Sigmoid colon (tissue), 7 donors: ENCODE measurements around the gene CISD1. TPM values are rescaled to one million over a fixed set of nuclear protein-coding genes. Genes with fewer than 3 reads are reported as not detected.

Experiments used
- DNase-seq: peaks from one replicate; pipeline ENCODE4 v3.0.0-alpha.2; 2019
- H3K27ac ChIP-seq, 4 donors: fragments of 200-600 bp; sonication (generic); one replicate each; pipeline ENCODE4 v1.5.1; 2016 to 2019; ENCODE audit warnings: mild to moderate bottlenecking in 1 of 4
- H3K27me3 ChIP-seq, 3 donors: fragments of 200-600 bp; sonication (generic); one replicate each; pipeline ENCODE4 v1.5.1; 2019; ENCODE audit warnings: mild to moderate bottlenecking in 1 of 3
- H3K36me3 ChIP-seq, 4 donors: fragments of 200-600 bp; sonication (generic); one replicate each; pipeline ENCODE4 v1.5.1; 2016 to 2019
- H3K4me1 ChIP-seq, 4 donors: fragments of 200-600 bp; sonication (generic); one replicate each; pipeline ENCODE4 v1.5.1; 2017 to 2019
- H3K4me3 ChIP-seq, 4 donors: fragments of 200-600 bp; sonication (generic); one replicate each; pipeline ENCODE4 v1.5.1; 2017 to 2019; ENCODE audit warnings: mild to moderate bottlenecking in 2 of 4, moderate library complexity in 1 of 4
- H3K9me3 ChIP-seq, 4 donors: fragments of 200-600 bp in 3 of 4; sonication (generic) in 3 of 4; one replicate each; pipeline versions ENCODE4 v1.5.1 to v1.6.1; 2013 to 2019
- EP300 ChIP-seq, 4 donors: sonication (generic); formaldehyde crosslinking; IDR thresholded peaks; one replicate each; pipeline ENCODE4 v1.6.1; 2017; ENCODE audit warnings: antibody characterized with exemption in 4 of 4
- POLR2A ChIP-seq, 2 donors: fragments of 450-650 bp; IDR thresholded peaks; one replicate each; pipeline ENCODE4 v1.6.1; 2016; ENCODE audit warnings: antibody characterized with exemption in 2 of 2, mild to moderate bottlenecking in 2 of 2, moderate library complexity in 2 of 2
- POLR2AphosphoS5 ChIP-seq, 4 donors: sonication (generic); formaldehyde crosslinking; IDR thresholded peaks; one replicate each; pipeline ENCODE4 v1.6.1; 2017; ENCODE audit warnings: antibody characterized with exemption in 4 of 4
- WGBS, 2 donors: extraction: QIAGEN DNeasy Blood & Tissue Kit; methylation state at CpG; one replicate each; pipeline ENCODE4 v1.1.7; 2013; 5-methylcytosine and 5-hydroxymethylcytosine counted together
- intact Hi-C: fragments of 100-400 bp; cut with DNase I; formaldehyde crosslinking; loops from one replicate; pipeline ENCODE4 v1.15.1; 2023
- polyA plus RNA-seq, 3 donors: library from polyadenylated mRNA; stranded (reverse); fragments of 200-250 nt; gene quantifications; one replicate each; pipeline ENCODE4 v1.2.3, GENCODE V29; 2013
- total RNA-seq, 4 donors: library from RNA; depleted of rRNA; stranded (reverse); fragments of >200 nt; gene quantifications; one replicate each; pipeline ENCODE4 v1.1.0, GENCODE V29; 2016
- TF ChIP-seq, protein P1 (sequence below), 4 experiments: fragments of 450-650 bp in 3 of 4; fragments of 200-600 bp in 1 of 4; IDR thresholded peaks; one replicate each; pipeline ENCODE4 v1.5.1; 2016 to 2019; ENCODE audit warnings: antibody characterized with exemption in 4 of 4, mild to moderate bottlenecking in 3 of 4, moderate library complexity in 2 of 4
- donor health status: healthy with polysubstance abuse.
- donor health status: Bipolar disorder and iron deficiency.
- donor health status: healthy.

The CISD1 gene
- total and polyA plus RNA-seq, 7 donors: 22.1 to 56.6 (median 31.2) TPM

DNA sequence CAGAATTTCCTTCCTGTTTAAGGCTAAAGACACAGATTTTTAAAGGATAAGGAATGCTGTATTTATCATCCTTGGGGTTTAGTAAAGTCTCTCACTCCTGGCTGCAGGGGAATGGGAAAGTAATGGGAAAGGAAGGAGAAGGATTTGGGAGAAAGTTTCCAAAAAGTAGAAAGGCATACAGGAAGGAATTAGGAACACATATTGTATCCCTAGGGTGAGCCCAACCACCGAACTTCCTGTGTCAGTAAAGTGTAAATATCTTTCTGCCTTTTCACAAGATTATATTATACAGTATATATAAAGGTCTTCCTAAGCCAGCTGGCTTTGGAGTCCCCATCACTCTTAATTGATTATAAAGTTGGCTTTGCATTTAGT, 53.9 kb downstream of the CISD1 start:
- 14 to 47% methylated on average over 1 of the region's 1 CpG for WGBS, 2 donors
- intact Hi-C loops: no loop called here

DNA sequence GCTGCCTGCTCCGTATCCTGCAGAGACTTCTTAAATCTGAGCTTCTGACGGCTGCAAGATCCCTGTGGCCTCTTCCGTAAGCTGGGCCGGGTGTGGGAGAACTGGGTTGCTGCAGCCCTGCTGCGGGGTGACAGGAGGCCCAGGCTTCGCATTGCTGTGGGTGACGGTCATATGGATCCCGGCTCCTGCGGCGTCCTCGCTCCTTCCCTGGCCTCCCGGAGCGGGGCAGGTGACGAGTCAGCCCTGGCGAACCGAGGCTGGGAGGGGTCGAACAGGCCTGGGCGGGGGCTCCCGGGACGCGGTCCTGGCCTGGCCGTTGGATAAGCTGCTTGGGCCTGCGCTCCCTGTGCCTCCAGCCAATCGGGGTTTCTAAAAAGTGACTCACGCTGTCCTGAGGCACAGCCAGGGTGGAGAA, 58.0 kb downstream of the CISD1 start:
- Histone ChIP-seq H3K27me3 (peaks cover 0 to 7% (median 0%) of the 10 kb centered on the region in 3 donors), H3K9me3 (no peaks in the 10 kb centered on the region), H3K36me3 (no peaks in the 10 kb centered on the region), H3K4me1 (no peaks in the 10 kb centered on the region), H3K4me3 (peak overlapping the region in 3 of 4 donors; percentile 5 to 24 (median 16)), H3K27ac (no peak overlapping the region)
- TF ChIP-seq POLR2A (IDR thresholded peaks at IDR 0.05): no peak
- TF ChIP-seq EP300 (IDR thresholded peaks at IDR 0.05): no peak
- TF ChIP-seq, protein P1, sequence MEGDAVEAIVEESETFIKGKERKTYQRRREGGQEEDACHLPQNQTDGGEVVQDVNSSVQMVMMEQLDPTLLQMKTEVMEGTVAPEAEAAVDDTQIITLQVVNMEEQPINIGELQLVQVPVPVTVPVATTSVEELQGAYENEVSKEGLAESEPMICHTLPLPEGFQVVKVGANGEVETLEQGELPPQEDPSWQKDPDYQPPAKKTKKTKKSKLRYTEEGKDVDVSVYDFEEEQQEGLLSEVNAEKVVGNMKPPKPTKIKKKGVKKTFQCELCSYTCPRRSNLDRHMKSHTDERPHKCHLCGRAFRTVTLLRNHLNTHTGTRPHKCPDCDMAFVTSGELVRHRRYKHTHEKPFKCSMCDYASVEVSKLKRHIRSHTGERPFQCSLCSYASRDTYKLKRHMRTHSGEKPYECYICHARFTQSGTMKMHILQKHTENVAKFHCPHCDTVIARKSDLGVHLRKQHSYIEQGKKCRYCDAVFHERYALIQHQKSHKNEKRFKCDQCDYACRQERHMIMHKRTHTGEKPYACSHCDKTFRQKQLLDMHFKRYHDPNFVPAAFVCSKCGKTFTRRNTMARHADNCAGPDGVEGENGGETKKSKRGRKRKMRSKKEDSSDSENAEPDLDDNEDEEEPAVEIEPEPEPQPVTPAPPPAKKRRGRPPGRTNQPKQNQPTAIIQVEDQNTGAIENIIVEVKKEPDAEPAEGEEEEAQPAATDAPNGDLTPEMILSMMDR (IDR thresholded peaks at IDR 0.05): no peak
- no peak for TF ChIP-seq POLR2AphosphoS5 (IDR thresholded peaks at IDR 0.05)
- intact Hi-C loops: no loop called here
- 69 to 87% methylated on average over 25 of the region's 25 CpGs for WGBS, 2 donors
- peak; percentile 73 for DNase-seq

More for the DNA sequence above, 53.9 kb downstream of the CISD1 start:
- H3K4me3 ChIP-seq: no peak overlapping the region
- no peaks in the 10 kb centered on the region for H3K36me3 ChIP-seq
- H3K9me3 ChIP-seq: no peaks in the 10 kb centered on the region
- peaks cover 0 to 7% (median 0%) of the 10 kb centered on the region in 3 donors for H3K27me3 ChIP-seq
- TF ChIP-seq EP300 (IDR thresholded peaks at IDR 0.05) (no peak), POLR2AphosphoS5 (IDR thresholded peaks at IDR 0.05) (no peak), POLR2A (IDR thresholded peaks at IDR 0.05) (no peak)
- TF ChIP-seq, protein P1 (IDR thresholded peaks at IDR 0.05): no peak
- no peaks in the 10 kb centered on the region for H3K4me1 ChIP-seq
- no peak for DNase-seq
- H3K27ac ChIP-seq: no peak overlapping the region

DNA sequence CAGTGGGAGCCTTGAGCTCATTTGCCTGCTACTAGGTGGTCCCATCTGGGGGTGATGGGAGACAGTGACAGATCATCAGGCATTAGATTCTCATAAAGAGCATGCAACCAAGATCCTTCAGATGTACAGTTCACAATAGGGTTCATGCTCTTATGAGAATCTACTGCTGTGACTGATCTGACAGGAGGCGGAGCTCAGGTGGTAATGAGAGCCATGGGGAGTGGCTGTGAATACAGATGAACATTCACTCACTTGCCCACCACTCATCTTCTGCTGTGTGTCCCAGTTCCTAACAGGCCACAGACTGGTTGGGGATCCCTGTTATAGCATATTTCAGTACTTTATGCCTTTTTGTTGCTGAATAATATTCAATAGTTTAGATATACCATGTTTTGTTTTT, 59.3 kb downstream of the CISD1 start:
- peaks cover 0 to 7% (median 0%) of the 10 kb centered on the region in 3 donors for H3K27me3 ChIP-seq
- H3K27ac ChIP-seq: no peak overlapping the region
- H3K36me3 ChIP-seq: no peaks in the 10 kb centered on the region
- H3K4me1 ChIP-seq: no peaks in the 10 kb centered on the region
- 91 to 100% methylated on average over 1 of the region's 1 CpG for WGBS, 2 donors
- no peak for DNase-seq
- no peak overlapping the region for H3K4me3 ChIP-seq
- intact Hi-C loops: no loop called here
- no peak for TF ChIP-seq EP300 (IDR thresholded peaks at IDR 0.05)
- no peak for TF ChIP-seq POLR2AphosphoS5 (IDR thresholded peaks at IDR 0.05)
- TF ChIP-seq POLR2A (IDR thresholded peaks at IDR 0.05): no peak
- TF ChIP-seq, protein P1 (IDR thresholded peaks at IDR 0.05): no peak
- no peaks in the 10 kb centered on the region for H3K9me3 ChIP-seq

DNA sequence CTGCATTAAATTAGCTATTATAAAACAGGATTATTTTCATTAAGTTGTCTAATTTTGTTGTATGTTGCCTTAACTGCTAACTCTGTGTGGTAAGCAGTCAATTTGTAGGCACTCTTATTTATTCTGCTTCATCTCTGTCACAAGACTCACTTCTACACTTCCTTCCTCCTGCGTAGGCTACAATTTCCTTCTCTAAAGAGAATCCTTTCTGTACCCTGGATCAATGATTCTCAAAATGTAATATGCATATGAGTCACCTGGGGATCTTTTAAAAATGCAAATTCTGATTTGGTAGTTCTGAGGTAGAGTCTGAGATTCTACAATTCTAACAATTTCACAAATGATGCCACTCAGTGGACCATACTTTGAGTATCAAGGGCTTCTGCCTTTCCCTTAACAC, 61.5 kb downstream of the CISD1 start:
- 53 to 97% methylated on average over 1 of the region's 1 CpG for WGBS, 2 donors
- TF ChIP-seq, protein P1 (IDR thresholded peaks at IDR 0.05): no peak
- TF ChIP-seq POLR2AphosphoS5 (IDR thresholded peaks at IDR 0.05) (no peak), EP300 (IDR thresholded peaks at IDR 0.05) (no peak), POLR2A (IDR thresholded peaks at IDR 0.05) (no peak)
- no peak overlapping the region for H3K27ac ChIP-seq
- intact Hi-C loops: no loop called here
- peaks cover 0 to 6% (median 2%) of the 10 kb centered on the region in 4 donors for H3K4me1 ChIP-seq
- peaks cover 0 to 7% (median 0%) of the 10 kb centered on the region in 3 donors for H3K27me3 ChIP-seq
- no peak for DNase-seq
- H3K4me3 ChIP-seq: no peak overlapping the region
- H3K9me3 ChIP-seq: no peaks in the 10 kb centered on the region
- H3K36me3 ChIP-seq: no peaks in the 10 kb centered on the region

DNA sequence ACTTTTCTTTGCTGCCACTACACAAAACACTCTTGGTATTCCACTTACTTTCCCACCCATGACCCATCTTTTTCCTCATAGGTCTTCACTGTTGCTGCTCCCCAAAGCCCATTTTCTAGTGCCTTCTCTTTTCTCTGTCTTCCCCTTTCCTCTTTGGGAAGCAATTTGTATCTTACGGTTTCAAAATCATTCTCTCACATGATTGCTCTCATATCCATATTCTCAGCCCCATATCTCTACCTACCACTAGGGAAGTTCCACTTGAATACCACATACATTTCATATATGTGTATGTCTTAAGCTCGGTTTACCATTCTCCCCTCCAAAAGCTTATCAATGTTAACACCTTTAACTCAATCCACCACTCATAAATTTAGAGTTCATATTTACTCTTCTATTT, 62.7 kb downstream of the CISD1 start:
- TF ChIP-seq POLR2A (IDR thresholded peaks at IDR 0.05) (no peak), EP300 (IDR thresholded peaks at IDR 0.05) (no peak), POLR2AphosphoS5 (IDR thresholded peaks at IDR 0.05) (no peak)
- TF ChIP-seq, protein P1 (IDR thresholded peaks at IDR 0.05): no peak
- intact Hi-C loops: no loop called here
- H3K36me3 ChIP-seq: no peaks in the 10 kb centered on the region

More for the DNA sequence above, 62.7 kb downstream of the CISD1 start:
- Histone ChIP-seq H3K27ac (no peak overlapping the region), H3K27me3 (peaks cover 0 to 7% (median 0%) of the 10 kb centered on the region in 3 donors), H3K9me3 (no peaks in the 10 kb centered on the region), H3K4me1 (peaks cover 0 to 15% (median 12%) of the 10 kb centered on the region in 4 donors), H3K4me3 (no peak overlapping the region)
- DNase-seq: no peak
- 88 to 95% methylated on average over 2 of the region's 2 CpGs for WGBS, 2 donors
